WERI-Rb-1 (cell line): ENCODE data around the gene SPATC1L.

Experiments
- DNase-seq: peaks from one replicate; pipeline ENCODE4 v3.0.0-alpha.2; 2020
- H3K27ac ChIP-seq: fragments of 250-450 bp; sonication (Bioruptor Pico); 2 replicates; pipeline ENCODE4 v1.5.1; 2020; ENCODE audit warnings: mild to moderate bottlenecking, moderate library complexity
- H3K27me3 ChIP-seq: fragments of 250-450 bp; sonication (Bioruptor Pico); 2 replicates; pipeline ENCODE4 v1.5.1; 2021; ENCODE audit warnings: mild to moderate bottlenecking, low read depth, moderate library complexity; ENCODE audit not compliant: insufficient read depth, severe bottlenecking
- H3K36me3 ChIP-seq: fragments of 250-450 bp; sonication (Bioruptor Pico); 2 replicates; pipeline ENCODE4 v1.5.1; 2020; ENCODE audit warnings: mild to moderate bottlenecking, moderate library complexity
- H3K4me3 ChIP-seq: 2 replicates; pipeline ENCODE4 v1.5.1; 2011; ENCODE audit warnings: low read depth, mild to moderate bottlenecking, control low read depth, low read length
- H3K9me3 ChIP-seq: fragments of 250-450 bp; sonication (Bioruptor Pico); 2 replicates; pipeline ENCODE4 v1.5.1; 2021; ENCODE audit warnings: mild to moderate bottlenecking, moderate library complexity; ENCODE audit not compliant: severe bottlenecking
- TF ChIP-seq, protein P1 (sequence below): IDR thresholded peaks from 2 replicates; pipeline ENCODE4 v1.5.1; 2011; ENCODE audit warnings: low read depth, mild to moderate bottlenecking, control low read depth, inconsistent platforms, low read length

The SPATC1L gene

GRCh38 chr21:46189959-46190490 lies 5.8 kb upstream of the SPATC1L start:
- no peaks in the 10 kb centered on the region for H3K9me3 ChIP-seq
- no peak overlapping the region for H3K4me3 ChIP-seq
- TF ChIP-seq, protein P1, sequence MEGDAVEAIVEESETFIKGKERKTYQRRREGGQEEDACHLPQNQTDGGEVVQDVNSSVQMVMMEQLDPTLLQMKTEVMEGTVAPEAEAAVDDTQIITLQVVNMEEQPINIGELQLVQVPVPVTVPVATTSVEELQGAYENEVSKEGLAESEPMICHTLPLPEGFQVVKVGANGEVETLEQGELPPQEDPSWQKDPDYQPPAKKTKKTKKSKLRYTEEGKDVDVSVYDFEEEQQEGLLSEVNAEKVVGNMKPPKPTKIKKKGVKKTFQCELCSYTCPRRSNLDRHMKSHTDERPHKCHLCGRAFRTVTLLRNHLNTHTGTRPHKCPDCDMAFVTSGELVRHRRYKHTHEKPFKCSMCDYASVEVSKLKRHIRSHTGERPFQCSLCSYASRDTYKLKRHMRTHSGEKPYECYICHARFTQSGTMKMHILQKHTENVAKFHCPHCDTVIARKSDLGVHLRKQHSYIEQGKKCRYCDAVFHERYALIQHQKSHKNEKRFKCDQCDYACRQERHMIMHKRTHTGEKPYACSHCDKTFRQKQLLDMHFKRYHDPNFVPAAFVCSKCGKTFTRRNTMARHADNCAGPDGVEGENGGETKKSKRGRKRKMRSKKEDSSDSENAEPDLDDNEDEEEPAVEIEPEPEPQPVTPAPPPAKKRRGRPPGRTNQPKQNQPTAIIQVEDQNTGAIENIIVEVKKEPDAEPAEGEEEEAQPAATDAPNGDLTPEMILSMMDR = no peak
- H3K36me3 ChIP-seq = peaks cover 46% of the 10 kb centered on the region
- DNase-seq = no peak
- no peak overlapping the region for H3K27ac ChIP-seq
- H3K27me3 ChIP-seq = no peaks in the 10 kb centered on the region

GRCh38 chr21:46189213-46189958 lies 5.1 kb upstream of the SPATC1L start:
- H3K4me3 ChIP-seq = no peak overlapping the region
- no peak overlapping the region for H3K27ac ChIP-seq
- DNase-seq = peak; percentile 32
- peaks cover 40% of the 10 kb centered on the region for H3K36me3 ChIP-seq
- H3K27me3 ChIP-seq = no peaks in the 10 kb centered on the region
- no peaks in the 10 kb centered on the region for H3K9me3 ChIP-seq
- TF ChIP-seq, protein P1 = no peak

- H3K27me3 ChIP-seq = no peaks in the 10 kb centered on the region
- no peak overlapping the region for H3K4me3 ChIP-seq
These were observed 4.3 kb upstream of the SPATC1L start for GRCh38 chr21:46188226-46189212.

DNA sequence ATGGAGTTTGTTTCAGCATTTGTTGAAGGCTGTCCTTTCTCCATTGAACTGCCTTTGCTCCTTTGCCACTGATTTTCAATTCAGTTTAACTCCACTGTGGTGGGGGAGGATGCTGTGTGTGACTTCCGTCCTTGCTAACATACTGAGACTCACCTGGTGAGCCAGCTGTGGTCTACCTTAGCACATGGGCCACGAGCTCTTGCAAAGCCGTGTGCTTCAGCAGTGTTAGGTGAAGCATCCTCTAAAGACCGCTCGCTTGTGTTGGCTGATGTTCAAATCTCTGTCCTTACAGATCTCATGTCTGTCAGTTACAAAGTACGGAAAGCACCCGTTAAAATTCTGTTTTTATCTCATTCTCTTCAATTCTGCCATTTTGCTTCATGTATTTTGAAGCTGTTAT lies 3.6 kb upstream of the SPATC1L start:
- DNase-seq = no peak
- TF ChIP-seq, protein P1 = no peak
- Histone ChIP-seq H3K27ac (no peak overlapping the region), H3K9me3 (no peaks in the 10 kb centered on the region), H3K27me3 (no peaks in the 10 kb centered on the region), H3K4me3 (no peak overlapping the region), H3K36me3 (peaks cover 33% of the 10 kb centered on the region)

More at GRCh38 chr21:46188226-46189212, 4.3 kb upstream of the SPATC1L start:
- Histone ChIP-seq H3K9me3 (no peaks in the 10 kb centered on the region), H3K36me3 (peaks cover 33% of the 10 kb centered on the region), H3K27ac (no peak overlapping the region)
- TF ChIP-seq, protein P1 = no peak
- peak; percentile 64 for DNase-seq

DNA sequence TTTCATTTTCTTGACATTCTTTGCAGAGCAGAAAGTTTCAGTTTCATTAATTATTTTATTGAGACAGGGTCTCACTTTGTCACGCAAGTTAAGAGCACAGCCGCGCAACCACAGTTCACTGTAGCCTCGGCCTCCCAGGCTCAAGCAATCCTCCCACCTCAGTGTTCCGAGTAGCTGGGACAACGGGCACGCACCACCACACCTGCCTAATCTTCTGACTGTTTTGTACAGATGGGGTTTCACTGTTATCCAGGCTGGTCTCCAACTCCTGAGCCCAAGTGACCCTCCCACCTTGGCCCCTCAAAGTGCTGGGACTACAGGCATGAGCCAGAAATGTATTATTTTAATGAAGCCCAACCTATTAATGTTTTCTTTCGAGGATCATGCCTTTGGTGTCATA lies 3.0 kb upstream of the SPATC1L start:
- H3K4me3 ChIP-seq = no peak overlapping the region
- DNase-seq = no peak
- H3K36me3 ChIP-seq = peaks cover 33% of the 10 kb centered on the region
- TF ChIP-seq, protein P1 = no peak
- H3K27ac ChIP-seq = no peak overlapping the region
- no peaks in the 10 kb centered on the region for H3K9me3 ChIP-seq
- H3K27me3 ChIP-seq = no peaks in the 10 kb centered on the region
